Stimulated activated CD8-positive, alpha-beta memory T cell treated with anti-CD3 and anti-CD28 coated beads, Interleukin-2, amount 100 ng/mL, for 48 hours (primary cell): ENCODE measurements around the gene PPP1R12C.
"Not testable (repeated sequence)": the region's sequence is repeated elsewhere in the genome, so short reads cannot be mapped to it uniquely, and the experiment has no call there.

Experiments used
- DNase-seq, 2 donors: peaks; one replicate each; pipeline ENCODE4 v3.0.0-alpha.2; 2020; ENCODE audit warnings: low read depth in 2 of 2

The PPP1R12C gene

DNA sequence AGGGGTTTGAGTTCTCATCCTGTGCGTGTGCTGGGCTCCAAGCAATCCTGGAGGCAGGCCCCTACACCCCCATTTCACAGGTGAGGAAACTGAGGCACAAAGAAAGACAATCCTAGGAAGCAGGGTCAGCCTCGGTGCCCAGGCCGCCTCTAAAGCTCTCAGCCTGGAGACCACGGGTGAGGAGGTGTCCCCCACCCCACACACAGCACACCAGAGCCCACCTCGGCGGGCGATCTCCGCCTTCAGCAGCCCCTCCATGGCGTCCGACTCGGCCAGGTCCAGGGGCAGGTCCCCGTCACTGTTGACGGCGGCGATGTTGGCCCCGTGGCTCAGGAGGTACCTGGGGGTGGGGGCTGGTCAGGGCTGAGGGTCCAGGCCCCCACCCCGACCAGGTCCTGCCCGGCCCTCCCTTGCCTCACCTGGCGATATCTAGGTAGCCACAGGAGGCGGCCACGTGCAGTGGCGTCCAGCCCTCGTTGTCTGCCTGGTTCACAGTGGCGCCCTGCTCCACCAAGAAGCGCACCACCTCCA lies 5.1 kb downstream of the PPP1R12C start:
- DNase-seq: no peak

DNA sequence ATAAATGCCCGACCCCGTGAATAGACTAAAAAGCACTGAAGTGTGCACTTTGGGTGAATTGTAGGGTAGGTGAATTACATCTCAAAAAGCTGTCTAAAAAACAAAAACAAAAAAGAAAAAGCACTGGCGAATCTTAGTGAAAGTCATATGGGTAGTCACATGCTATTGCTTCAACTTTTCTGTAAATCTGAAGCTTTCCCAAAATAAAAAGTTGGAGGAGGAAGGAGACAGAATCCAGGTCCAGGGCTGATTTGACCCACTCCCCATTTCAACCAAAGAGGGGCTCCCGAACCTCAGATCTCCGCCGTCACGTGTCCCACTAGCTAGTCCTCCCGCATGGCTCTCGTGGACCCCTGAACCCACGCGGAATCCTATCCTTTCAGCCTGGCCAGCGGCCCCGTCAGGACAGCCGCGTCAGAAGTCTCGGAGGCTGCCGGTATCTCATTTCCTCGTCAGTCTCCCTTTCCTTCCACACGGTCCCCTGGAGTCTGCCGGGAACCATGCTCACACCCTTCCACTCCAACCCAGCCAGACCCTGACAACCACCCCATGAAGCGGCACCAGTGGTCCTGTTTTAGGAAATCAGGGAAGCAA lies 6.1 kb downstream of the PPP1R12C start:
- no peak for DNase-seq

- no peak for DNase-seq
Observed at GRCh38 chr19:55109527-55110291, 7.7 kb downstream of the PPP1R12C start.

GRCh38 chr19:55107252-55107651 lies 10.2 kb downstream of the PPP1R12C start:
- DNase-seq: not testable (repeated sequence)

DNA sequence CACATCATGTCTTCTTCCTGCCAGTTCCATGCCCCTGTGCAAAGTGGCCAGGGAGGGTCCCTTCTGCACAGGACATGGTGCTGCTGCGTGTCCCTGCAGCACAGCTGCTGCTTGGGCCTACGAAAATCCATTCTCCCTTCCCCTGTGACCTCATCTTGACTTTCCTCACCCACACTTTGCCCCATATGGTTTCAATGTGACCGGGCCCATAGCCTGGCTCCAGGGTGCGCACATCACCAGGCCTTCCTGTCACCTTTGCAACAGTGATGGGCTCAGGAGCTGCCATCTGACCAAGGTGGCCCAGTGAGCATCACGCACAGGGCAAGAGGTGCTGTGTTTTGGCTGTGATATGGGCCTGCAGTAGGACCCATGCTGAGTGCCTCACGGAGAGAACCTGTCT lies 10.8 kb downstream of the PPP1R12C start:
- DNase-seq: no peak

GRCh38 chr19:55105237-55105636 lies 12.2 kb downstream of the PPP1R12C start:
- DNase-seq: no peak

DNA sequence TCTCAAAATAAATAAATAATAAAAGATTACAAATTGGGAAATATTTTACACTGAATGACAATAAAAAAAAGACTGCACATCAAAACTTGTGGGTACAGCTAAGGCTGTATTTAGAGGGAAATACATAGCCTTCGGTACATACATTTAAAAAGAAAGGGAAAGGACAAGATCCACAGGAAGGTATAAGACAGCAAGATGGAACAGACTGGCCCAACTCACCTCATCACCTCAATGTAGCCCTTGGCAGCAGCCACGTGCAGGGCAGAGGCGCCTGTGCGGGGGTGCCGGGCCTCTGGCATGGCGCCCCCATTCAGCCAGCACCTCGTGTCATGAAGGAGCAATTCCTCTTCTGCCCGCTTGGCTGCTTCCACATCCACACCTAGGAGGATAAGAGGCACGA lies 14.2 kb downstream of the PPP1R12C start:
- DNase-seq: no peak

DNA sequence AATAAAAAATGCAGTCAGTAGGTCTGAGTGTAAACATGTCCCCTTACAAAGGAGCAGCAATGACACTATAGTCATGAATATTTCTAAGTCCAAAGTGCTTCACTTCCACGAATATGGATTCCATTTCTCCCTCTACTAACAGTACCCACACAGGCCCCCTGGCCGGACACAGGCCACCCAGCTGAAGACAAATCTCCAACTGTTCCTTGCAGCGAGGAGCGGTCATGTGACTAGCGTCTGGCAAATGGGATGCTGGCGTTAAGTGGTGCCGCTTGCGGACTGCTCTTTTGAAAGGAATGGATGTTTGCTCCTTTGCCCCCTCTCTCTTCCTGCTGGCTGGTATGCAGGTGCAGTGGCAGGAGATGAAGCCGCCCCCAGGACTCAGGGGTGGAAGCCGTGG lies 16.2 kb downstream of the PPP1R12C start:
- DNase-seq: no peak

DNA sequence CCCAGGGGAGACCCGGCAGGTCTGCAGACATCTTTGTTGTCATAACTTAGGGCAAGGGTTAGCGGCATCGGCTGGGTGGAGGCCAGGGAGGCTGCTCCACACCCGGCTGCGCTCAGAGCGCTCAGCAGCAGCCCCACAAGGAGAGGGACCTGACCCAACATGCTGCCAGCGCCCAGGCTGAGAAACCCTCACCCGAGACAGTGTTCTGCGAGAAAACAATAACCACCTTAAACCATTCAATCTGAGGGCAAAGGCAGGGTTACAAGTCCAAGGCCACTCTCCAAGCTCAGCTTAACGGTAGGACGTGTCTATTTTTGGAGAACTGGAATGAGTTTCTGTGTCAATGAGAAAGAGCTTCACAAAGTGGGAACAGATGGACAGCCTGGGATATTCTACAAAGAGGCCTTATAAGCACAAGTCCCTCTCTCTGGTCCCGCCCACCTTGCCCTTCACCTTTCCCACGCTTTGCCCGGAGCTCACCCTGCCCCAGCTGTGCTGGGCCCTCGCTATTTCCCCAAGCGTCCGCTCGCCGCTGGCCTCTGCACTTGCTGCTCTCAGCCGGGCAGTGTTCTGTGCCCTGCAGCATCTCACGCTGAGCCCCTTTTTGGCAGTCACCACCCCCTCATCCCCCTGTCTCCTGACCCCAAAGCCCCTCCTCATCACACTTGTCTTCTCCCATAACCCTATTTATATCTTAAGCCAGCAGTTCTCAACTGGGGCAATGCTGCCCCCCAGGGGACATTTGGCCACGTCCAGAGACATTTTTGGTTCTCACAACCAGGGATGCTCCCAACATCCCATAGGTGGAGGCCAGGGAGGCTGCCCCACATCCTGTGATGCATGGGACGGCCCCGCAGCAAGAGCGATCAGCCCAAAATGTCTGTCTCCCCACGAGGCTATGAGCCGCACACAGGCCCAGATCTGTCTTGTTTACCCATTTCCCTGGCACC lies 17.6 kb downstream of the PPP1R12C start:
- DNase-seq: no peak

DNA sequence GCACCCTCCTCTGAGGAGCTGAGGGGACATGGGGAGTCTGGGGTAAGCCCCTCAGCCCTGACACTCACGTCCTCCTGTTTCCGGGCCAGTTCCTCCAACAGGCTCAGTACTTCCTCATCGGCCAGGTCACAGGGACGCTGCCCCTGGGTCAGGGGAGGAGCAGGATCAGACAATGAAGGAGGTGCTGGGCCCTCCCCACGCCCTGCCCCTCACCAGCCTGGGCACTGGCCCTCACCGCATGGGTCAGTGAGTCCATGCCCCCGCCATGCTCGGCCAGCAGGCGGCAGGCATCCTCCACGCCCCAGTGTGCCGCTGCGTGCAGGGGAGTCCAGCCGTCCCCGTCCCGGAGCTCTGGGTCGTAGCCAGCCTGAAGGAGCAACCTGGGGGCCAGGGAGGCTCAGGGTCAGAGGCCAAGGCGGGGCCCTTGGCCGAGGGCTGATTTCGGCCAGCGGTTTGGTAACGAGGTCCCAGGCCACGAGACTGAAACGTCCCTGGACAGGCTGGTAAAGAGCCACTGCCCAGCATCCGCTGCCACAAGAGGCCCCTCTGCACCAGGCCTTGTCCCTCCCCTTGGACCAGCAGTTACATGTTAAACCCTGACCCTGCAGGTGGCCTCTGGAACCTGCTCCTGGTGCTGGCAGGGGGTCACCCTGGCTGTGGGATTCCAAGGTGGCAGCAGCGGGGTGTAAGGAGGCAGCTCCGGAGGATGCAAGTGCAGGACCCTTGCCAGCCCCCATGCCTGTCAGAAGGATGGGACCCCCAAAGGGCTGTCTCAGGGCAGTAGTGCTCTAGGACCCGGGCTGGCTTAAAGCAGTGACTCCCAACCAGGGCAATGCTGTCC lies 18.5 kb downstream of the PPP1R12C start:
- DNase-seq: no peak

- no peak for DNase-seq
Observed at GRCh38 chr19:55097864-55098715, 19.3 kb downstream of the PPP1R12C start.

GRCh38 chr19:55096061-55096701 lies 21.3 kb downstream of the PPP1R12C start:
- DNase-seq: no peak

DNA sequence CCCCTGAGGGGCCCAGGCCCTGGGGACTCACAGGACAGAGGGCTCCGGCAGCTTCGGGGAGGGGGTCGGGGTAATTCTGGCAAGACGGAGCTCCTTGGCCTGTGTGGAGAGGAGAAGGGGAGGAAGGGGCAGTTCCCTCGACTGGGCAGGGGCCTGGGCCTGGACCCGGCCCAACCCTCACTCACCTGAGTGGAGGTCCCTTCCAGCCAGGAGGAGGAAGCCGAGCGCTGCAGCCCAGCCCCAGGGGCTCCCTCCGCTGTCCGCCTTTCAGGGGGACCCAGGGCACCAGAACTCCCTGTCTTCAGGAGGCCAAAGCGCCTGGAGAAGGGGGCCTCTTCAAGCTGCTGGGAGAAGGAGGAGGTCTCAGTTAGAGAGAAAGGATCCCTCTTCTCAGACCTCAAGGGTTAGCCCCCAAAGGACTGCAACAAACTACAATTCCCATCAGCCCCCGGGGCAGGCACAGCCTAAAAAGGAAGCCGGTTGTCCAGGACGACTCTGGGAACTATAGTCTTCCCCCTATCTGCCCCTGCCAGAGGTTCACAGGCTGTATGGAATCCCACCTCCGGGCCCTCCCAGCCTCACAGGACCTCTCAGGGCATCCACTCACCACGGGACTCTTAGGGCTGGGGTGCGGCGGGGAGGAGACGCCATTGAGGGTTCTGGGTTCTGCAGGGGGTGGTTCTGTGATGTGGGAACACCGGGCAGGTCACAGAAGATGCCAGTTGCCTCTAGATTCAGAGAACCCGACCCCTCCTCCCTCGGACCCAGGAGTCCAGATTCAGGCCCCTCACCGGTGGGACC lies 22.0 kb downstream of the PPP1R12C start:
- no peak for DNase-seq

- DNase-seq: no peak
Observed at GRCh38 chr19:55094456-55095259, 22.8 kb downstream of the PPP1R12C start.

DNA sequence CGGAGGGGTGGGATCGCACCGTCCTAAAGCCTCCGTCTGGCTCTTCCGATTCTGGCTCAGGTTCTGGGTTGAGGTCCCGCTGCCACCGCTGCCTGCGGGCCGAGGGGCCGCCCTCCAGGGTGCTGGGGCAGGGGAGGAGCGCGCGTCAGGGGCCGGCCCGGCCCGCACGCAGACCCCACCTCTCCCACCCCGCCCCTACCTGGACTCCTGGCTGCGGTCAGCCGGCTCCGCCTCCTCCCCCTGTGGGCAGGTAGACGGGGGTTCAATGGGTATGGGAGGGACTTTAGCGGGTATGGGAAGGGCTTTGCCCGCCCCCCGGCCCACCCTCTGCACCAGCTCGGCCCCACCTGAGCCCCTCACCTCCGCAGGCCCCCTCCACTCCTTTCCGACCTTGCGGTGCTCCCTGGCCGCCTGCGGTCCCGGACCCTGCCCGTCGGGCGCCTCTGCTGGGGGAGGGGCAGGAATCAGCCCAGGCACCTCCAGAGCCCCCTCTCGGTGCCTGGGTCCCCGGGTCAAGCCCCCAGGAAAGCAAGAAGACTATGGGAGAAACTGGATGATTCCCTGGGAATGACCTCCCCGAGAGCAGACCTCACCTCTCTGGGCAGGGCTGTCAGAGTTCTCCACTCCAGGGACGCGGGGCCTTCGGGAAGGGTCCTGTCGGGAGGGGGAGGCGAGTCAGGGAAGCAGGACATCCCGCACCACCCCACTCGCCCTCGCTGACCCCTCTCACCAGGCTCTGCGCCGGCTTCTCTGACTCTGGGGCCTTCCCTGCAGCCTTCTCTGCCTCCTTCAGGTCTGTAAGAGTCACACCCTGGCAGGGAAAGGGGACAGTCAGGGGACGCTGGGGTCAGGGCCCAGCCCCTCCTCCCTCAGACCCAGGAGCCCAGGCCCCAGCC lies 24.8 kb downstream of the PPP1R12C start:
- DNase-seq: no peak

- DNase-seq: no peak
Observed at GRCh38 chr19:55091955-55092354, 25.5 kb downstream of the PPP1R12C start.
